LNCAP (cell line): ENCODE data around the gene DOK4.

ENCODE experiments used
- CTCF ChIP-seq: fragments of 450-650 bp; IDR thresholded peaks from 2 replicates; pipeline ENCODE4 v1.5.1; 2017; ENCODE audit warnings: mild to moderate bottlenecking

Gene DOK4

GRCh38 chr16:57493767-57494166 lies 7.5 kb upstream of the DOK4 start:
- no peak for TF ChIP-seq CTCF

- no peak for TF ChIP-seq CTCF
Observed at GRCh38 chr16:57489229-57489628, 2.9 kb upstream of the DOK4 start.

GRCh38 chr16:57486858-57487834 lies 853 bp upstream of the DOK4 start:
- no peak for TF ChIP-seq CTCF

- TF ChIP-seq CTCF, result no peak
Observed at GRCh38 chr16:57485091-57485915, 990 bp downstream of the DOK4 start.

- no peak for TF ChIP-seq CTCF
Observed at GRCh38 chr16:57484515-57485005, 1.7 kb downstream of the DOK4 start.

- TF ChIP-seq CTCF, result no peak
Observed at GRCh38 chr16:57483725-57484514, 2.4 kb downstream of the DOK4 start.
